GM18867 (cell line): ENCODE measurements around the gene KRTAP25-1.

Source experiments
- ATAC-seq: cut with Tn5 transposase; IDR thresholded peaks from one replicate; pipeline ENCODE4 v1.9.1; 2021; ENCODE audit warnings: mild to moderate bottlenecking, moderate library complexity; ENCODE audit not compliant: unreplicated experiment

Gene KRTAP25-1, protein sequence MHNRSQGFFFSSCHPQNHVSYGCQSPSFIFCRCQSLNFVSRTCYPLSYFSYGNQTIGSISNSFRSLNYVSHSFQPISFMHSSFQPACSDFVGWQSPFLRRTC

DNA sequence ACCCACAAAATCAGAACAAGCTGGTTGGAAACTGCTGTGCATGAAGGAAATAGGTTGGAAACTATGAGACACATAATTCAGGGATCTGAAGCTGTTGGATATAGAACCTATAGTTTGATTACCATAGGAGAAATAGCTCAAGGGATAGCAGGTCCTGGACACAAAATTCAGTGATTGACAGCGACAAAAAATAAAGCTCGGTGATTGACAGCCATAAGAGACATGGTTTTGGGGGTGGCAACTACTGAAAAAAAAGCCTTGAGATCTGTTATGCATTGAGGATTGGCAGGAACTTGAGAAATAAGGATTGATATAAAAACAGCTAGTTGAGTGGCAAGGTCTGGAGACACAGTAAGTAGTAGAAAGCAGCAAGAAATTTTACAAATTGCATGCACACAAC lies at the start of gene KRTAP25-1:
TSS of gene KRTAP25-1 (minus strand) at position 300 of the 400 bp plus-strand sequence. CDS start at position 276, 24 bp downstream.
- ATAC-seq, result no peak

DNA sequence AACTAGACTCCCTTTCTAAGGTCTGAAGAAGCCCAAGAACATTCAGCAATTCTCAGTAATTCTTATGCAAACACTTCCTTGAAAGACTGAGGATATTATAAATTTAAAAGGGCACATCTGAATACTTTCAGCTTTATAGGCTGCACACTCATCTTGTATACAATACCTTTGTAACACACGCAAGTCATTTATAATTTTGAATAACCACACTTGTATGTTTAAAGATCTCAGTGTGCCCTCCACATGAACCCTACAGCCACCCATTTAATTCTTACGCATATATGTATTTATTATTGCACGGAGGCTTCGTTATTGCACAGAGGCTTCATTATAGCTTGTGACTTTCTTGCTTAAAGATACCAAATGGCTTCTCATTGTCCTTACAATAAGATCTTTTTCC lies 49.4 kb upstream of the KRTAP25-1 start:
- no peak for ATAC-seq

DNA sequence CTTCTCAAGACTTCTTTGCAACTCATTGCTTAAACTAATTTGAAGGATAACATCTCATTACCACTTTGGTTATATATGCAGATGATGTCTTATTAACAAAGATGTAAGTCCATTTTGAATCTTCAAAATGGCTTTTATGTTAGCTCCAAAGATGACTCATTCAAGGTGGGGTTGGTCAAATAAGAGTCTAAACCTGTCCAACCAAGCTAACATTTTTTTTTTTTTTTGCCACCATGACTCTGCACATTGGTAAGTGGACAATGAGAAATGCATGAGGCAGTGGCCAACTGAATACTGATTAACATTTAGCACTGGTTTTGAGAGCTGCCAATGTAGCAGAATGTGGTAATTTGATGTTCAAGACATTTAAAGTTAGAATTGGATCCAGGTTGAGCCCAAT lies 48.5 kb upstream of the KRTAP25-1 start:
- ATAC-seq, result no peak

DNA sequence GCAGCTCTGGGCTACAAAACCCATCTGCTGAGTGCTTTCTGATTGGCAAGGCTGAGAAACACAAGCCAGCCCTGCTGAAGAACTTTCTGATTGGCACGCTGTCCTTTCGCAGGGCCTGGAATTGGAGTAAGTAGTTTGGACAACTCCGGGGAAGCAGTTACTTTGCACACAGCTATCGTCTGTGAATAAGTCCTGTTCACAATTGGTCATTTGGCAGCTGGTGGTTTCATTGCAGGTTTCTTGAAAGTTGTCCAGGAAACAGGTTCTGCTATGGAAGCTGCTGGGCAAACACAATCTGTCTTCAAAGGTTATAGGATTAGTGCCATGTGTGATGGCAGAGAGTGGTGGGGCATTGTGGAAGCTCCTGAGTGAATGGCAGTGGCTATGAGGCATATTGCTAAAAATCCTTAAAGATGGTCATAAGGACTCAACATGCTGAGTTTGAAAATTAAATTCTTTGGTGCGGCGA lies 48.0 kb upstream of the KRTAP25-1 start, which contains the start of gene KRTAP27-1:
TSS of gene KRTAP27-1 (minus strand) at position 419 of the 469 bp plus-strand sequence. CDS start at position 393, 26 bp downstream.
- ATAC-seq, result no peak

DNA sequence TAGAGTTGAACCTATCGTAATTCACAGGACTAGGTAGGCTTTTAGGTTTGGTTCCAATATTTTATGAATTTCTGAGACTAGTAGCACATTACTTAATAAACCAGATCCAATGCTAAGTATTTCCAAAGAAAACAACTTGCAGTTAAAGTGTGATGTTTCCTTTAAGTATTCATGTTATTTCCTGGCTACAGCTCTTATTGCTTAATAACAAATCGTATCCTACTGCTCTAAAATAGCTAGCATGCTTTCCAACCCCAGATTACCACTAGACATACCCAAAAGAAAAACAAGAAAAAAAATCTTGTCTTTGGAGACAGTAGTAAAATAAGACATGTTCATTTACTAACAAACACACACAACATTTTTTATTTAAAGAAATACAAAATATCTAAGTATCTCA lies 47.3 kb upstream of the KRTAP25-1 start:
- no peak for ATAC-seq

DNA sequence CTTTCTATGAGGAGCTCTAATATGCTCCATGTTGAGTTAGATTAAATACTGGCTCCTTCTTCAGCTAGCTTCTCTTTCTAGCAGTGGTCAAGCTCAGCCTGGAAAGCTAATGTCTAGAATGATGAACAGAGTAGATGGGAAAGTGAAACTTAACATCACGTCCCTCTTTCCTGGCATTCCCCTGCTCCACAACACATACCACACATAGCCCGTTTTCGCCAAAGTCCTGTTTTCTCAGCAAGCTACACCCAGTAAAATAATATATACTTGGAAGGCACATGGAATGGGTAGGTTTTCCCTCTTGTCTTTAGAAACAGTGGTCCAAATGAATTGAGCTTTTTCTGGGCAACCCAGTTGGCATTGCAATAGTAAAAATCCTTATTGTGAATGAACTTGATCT lies 44.4 kb upstream of the KRTAP25-1 start:
- no peak for ATAC-seq

DNA sequence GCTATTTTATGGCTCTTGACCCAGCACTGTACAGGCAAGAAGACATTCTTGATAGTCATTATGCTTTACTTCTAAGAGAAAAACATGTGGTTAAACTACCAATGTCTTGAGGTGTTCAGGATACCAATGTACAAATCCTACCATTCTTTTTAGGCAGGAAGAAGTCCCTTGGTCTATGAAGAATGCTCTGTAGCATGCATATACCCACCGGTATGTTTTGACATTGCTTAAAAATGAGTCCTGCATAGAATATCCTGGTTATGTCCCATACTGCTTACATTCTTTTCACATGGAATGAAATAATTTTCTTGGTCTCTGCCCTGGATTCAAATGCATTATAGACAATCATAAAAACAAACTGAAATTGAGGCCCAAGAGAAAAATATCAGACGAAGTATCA lies 43.4 kb upstream of the KRTAP25-1 start:
- no peak for ATAC-seq

DNA sequence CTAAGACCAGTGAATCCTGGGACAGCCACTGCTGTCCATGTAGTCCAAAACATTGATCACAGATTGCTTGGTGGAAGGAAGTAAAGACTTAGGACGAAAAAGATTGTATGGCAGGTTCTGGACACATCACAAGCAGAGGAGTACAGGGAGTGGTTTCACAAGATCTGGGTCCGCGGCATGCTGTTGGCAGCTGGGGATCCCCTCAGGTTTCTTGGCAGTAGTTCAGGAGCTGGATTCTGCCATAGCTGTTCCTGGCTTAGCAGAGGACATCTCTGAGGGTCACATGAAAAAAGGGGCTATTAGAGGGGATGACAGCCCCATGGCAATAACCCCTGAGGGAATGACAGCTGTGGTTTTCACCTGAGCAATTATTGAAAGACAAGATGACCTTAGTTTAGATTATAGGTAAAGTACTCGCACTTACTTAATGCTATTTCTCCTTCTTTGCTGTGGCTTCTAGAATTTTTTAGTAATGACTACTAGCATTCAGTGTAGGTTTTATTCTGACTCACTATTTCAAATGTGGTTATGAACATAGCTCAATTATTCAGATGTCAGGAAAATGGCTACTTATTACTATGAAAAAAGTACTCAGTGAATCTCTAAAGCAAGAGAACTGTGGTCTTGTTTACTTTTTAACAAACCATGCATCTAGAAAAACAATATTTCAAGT lies 40.0 kb upstream of the KRTAP25-1 start:
- no peak for ATAC-seq

DNA sequence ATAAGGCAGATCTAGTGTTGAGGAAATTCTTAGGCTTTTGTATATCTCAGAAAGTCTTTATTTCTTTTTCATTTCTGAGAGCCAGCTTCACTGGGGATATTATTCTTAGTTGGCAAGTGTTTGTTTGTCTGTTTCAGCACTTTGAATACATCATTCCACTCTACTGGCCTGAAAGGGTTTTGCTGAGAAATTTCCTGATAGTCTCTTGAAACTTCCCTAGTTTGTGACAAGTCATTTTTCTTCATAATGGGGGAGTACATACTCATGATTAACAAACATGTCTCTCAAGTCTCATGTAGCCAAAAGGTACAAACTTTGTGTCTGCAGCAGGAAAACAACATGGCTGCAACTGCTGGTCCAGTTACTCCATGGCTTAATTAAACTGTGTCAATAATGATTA lies 37.1 kb upstream of the KRTAP25-1 start:
- ATAC-seq, result no peak

DNA sequence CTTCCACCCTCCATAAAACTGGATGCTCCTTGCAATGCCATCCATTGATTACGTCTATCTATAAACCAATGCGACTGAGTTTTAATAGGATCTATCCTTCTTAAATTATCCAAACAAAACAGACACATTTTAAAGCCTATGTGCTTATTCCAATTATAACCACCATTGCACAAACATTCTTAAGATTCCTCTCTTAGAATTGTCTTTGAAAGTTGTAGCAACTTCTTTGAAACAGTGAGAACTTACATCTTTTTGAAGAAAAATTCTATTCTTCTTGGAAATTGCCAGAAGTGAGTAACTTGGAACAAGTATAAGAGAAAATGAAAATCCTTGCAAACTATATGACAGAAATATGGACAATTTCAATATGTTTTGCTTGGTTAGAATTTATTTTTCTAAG lies 30.9 kb upstream of the KRTAP25-1 start, which contains the start of gene KRTAP26-1:
TSS of gene KRTAP26-1 (minus strand) at position 101 of the 400 bp plus-strand sequence. CDS start 280 bp downstream, outside the sequence.
- no peak for ATAC-seq

DNA sequence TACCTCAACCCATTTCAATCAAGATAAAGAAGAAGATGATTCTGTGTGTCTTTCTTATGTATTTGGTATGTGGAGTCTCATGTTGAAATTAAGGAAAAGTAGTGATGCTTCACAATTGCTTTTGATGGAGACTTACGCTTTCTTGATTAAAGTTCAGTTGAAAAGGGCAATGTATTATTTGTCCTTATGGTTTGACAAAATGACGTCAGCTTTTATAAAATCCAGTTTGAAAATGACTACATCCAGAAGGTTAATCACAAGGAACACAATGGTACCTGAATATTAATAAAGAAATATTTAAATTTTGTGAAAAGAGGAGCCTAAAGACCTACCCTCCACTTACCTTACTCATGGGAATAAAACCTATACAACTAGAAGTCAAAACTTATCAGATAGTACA lies 26.4 kb upstream of the KRTAP25-1 start:
- ATAC-seq, result no peak

DNA sequence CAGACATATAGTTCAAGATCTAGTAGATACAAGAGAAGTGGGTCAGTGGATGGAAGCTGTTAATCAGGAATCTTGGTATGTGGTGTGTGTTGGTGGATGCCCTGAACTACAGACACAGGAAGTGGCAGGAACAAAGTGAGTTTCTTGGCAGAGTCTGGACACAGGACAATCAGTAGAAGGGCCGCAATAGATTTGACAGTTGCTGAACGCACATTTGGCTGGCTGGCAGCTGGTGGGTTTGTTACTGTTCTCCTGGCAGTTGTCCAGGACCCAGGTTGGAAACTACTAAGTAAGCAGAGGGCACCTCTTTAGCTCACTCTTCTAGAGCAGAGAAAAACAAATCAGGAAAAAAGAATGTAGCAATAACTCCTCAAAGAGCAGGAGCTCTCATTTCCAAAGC lies 17.6 kb upstream of the KRTAP25-1 start:
- ATAC-seq, result no peak

DNA sequence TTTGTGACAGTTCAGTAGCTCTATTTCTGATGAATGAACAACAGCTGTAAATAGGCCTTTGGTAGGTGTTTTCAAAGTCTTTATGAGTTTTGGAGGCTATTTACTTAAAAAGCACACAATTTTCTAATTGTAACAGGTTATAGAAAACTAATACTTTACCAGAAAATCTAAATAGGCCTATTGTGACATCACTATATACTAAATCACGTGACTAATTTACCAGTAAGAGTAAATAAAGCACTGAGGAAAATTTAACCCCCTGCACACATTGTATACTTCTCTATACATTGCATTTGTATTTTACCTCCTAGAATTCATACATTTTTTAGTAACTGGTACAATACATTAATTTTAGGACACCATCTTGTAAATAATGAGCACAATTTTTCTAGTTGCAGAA lies 15.8 kb upstream of the KRTAP25-1 start:
- no peak for ATAC-seq

DNA sequence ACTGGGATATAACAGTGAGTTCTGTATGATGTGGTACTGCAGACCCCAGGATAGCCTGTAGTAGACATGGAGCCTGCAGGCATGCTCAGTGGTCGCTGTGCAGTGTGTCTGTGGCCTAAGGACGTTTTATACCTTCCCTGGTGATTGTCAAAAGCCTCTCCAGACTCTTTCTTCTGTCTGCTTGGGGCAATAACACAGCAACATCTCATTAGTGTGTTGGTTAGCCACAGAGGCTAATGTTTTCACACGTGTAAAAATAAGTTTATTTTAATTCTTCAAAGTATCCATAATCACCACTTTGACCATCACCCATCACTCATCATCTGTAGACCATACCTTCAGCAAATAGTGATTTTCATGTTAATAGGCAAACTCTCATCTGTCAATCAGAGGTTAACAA lies 6.5 kb downstream of the KRTAP25-1 start, which contains the start of gene KRTAP24-1:
TSS of gene KRTAP24-1 (minus strand) at position 101 of the 400 bp plus-strand sequence. CDS start at position 83, 18 bp downstream.
- no peak for ATAC-seq

DNA sequence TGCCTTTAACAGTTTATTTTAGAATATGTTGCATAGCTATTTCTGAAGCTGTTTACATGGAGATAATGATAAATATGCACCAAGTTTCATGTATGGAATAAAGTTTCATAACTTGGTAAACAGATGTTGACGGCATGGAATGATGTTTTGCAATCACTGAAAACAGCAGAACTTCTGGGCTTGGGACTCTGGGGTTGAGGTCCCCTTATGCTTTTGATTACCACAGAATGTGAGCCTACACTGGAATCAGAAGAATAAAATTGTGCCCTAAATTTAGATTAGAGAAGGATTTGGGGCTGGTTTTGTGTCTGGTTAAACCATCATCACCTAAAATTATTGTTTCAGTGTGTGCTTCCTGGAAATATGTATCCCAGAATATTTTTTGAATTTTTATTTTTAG lies 17.7 kb downstream of the KRTAP25-1 start:
- ATAC-seq, result no peak

DNA sequence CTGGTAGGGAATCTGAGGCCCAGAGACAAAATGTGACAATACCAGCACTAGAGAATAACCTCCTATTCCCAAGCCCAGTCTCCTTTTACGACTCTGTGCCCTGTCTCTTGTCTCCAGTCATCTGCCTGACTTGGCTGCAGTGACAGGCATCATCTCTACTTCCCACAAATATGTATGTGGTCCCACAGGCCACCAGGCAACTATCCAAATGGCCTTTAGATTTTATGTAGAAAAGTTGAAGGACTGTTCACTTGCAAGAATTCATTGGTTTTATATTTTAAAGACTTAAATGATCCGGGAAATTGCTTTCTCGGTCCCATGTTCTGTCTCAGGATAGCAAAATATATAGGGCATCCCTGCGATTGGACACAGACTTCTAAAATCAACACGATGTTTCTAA lies 18.2 kb downstream of the KRTAP25-1 start:
- no peak for ATAC-seq

DNA sequence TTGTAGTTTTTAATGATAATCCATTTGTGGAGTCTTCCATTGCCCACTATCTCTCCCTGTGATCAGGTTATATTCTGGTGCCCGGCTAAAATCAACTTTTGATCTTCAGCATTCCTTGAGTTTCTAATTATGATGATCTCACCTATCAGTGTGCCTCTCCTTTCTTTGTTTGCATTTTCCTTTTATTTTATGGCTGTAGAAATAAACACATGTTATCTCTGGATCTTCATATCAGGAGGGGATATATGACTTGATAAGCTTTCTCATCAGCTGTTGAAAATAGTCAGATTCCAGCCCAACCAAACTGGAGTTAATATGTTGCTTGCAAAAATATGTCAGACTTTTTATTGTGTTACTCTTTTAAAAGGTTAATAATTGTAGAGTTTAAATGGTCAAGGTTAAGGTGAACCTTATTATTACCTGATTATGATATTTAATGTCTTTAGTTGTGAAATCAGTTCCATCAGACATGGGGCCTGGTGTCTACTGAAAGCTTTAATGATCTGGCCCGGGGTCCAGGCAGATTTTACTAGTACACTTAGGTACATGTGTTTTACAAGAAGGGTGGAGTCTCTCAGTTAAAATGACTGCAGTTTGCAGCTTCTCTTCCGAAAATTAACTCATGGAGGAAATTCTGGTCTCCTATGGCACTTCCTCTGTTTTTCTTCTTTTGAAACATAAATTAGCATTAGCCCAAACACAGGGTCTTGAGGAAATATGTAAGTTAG lies 19.3 kb downstream of the KRTAP25-1 start:
- no peak for ATAC-seq

DNA sequence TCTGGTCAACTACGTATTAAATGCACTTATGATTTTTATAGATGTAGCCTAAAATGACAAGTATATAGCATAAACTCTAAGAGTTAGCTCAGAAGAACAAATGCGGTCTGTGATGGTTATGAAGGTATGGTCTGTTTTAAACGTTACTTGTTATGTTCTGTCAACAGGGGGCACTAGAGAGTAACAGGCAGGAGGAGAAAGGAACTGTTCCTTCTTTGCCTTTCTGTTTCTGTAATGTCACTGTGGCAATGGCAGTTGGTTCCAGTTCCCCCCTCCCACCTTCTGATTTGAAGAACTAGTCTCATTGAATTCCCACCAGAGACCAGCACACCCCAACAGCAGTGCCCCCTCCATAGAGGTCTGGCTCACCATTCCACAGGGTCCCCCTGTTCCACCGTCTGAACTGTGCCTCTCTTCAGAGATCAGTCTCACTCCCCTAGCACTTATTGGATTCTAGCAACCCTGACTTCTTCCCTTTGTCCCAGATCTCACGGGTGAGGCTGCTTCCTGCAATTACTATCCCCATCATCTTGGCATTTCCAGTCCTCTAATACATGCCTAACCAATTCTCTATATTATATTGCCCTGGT lies 20.6 kb downstream of the KRTAP25-1 start:
- peak; percentile 47 for ATAC-seq

DNA sequence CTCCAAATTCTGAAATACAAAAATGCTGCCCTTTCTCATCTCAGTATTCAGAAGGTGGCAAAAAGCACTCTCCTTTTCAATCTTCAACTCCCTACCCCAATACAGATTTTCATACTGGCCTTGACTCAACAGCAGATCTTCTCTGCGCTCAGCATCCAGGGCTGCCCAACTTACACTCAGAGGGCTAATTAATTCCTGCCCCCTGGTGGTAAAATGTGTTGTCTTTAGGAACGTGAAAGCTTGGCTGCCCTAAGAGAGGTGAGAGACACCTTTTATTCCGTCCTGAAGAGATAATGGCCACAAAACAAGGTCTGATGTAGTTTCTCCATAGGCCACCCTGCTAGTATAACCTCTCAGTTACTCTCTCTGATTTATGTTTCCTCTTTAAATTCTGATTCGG lies 31.5 kb downstream of the KRTAP25-1 start:
- peak; percentile 69 for ATAC-seq

DNA sequence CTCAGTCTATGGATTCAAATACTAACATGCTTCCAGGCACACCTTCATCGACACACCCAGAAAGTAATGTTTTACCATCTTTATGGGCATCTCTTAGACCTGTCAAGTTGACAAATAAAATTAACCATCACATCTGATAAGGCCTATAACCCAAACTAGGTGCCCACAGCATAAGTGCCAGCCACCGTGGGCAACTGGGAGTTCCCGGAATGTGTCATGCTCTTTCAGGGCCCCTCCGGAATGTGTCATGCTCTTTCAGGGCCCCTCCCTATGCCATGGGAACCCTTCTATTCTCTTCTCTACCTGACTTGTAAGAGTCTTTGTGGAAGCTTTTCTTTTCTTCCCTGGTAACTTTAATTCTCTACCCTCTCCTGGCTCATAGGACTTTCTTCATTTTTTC lies 33.2 kb downstream of the KRTAP25-1 start:
- ATAC-seq, result no peak

DNA sequence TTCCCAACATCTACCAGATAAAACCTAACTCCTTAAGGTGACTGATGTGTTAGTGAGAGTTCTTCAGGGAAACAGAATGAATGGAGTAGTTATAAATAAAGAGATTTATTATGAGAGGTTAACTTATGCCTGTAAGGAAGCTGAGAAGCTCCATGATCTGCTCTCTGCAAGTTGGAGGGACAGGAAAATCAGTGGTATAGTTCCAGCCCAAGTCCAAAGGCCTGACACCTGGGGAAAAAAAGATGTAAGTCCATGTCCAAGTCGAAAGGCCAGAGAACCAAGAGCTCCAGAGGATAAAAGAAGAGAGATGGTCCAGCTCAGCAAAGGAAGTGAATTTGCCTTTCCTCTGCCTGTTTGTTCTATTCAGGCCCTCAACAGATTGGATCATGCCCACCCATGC lies 33.6 kb downstream of the KRTAP25-1 start:
- no peak for ATAC-seq
